Tibial nerve (tissue), 4 donors: ENCODE measurements around the gene PKN2.
"Not testable (repeated sequence)": the region's sequence is repeated elsewhere in the genome, so short reads cannot be mapped to it uniquely, and the experiment has no call there.

Experiments
- CTCF ChIP-seq, 5 experiments: fragments of 200-600 bp in 3 of 5; fragments of 450-650 bp in 2 of 5; sonication (generic) in 3 of 5; IDR thresholded peaks; one replicate each; pipeline ENCODE4 v1.5.1; 2016 to 2019; ENCODE audit warnings: antibody characterized with exemption in 5 of 5, mild to moderate bottlenecking in 3 of 5, moderate library complexity in 2 of 5
- EP300 ChIP-seq, 2 donors: sonication (generic); formaldehyde crosslinking; IDR thresholded peaks; one replicate each; pipeline ENCODE4 v1.6.1; 2017; ENCODE audit warnings: antibody characterized with exemption in 2 of 2, mild to moderate bottlenecking in 1 of 2
- POLR2A ChIP-seq, 2 donors: fragments of 450-650 bp; IDR thresholded peaks; one replicate each; pipeline ENCODE4 v1.6.1; 2017; ENCODE audit warnings: antibody characterized with exemption in 2 of 2, mild to moderate bottlenecking in 2 of 2, moderate library complexity in 2 of 2

- TF ChIP-seq EP300, CTCF, POLR2A (IDR thresholded peaks at IDR 0.05): not testable (repeated sequence)
Measured at GRCh38 chr1:88819642-88820041, 135.6 kb downstream of the PKN2 start.
